Measurements from ENCODE around the gene CFAP91. TPM values are rescaled to one million over a fixed set of nuclear protein-coding genes. Genes with fewer than 3 reads are reported as not detected.

The CFAP91 gene
- total RNA-seq, 2 donors from 2014 or later: not detected

DNA sequence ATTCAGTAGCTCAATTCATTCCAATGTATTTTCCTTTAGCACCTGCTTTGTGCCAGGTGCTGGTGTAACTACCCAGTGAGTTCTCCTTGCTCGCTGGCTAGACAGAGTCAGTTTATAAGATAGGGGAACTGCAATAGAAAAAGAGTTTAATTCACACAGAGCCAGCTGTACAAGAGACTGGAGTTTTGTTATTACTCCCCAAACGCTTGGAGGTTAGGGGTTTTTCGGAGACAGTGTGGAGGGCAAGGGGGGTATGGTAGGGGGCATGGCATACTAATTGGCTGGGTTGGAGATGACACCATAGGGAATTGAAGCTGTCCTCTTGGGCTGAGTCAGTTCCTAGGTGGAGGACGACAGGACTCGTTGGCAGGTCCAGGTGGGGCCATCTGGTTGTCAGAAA lies 5.4 kb upstream of the CFAP91 start:
- H3K27me3 Mint-ChIP-seq: peaks cover 0 to 9% of the 10 kb centered on the region in 2 donors
- DNase-seq (ENCODE audit: low spot score) (no peak), ATAC-seq (no peak)
- H3K27ac Mint-ChIP-seq: no peak overlapping the region
- peaks cover 4% of the 10 kb centered on the region for H3K9me3 Mint-ChIP-seq
- peaks cover 8% of the 10 kb centered on the region for H3K36me3 Mint-ChIP-seq
- no peak overlapping the region for H3K4me3 Mint-ChIP-seq
- peaks cover 23 to 37% of the 10 kb centered on the region in 2 donors for H3K4me1 Mint-ChIP-seq (ENCODE audit: low read depth in 2 of 2)

DNA sequence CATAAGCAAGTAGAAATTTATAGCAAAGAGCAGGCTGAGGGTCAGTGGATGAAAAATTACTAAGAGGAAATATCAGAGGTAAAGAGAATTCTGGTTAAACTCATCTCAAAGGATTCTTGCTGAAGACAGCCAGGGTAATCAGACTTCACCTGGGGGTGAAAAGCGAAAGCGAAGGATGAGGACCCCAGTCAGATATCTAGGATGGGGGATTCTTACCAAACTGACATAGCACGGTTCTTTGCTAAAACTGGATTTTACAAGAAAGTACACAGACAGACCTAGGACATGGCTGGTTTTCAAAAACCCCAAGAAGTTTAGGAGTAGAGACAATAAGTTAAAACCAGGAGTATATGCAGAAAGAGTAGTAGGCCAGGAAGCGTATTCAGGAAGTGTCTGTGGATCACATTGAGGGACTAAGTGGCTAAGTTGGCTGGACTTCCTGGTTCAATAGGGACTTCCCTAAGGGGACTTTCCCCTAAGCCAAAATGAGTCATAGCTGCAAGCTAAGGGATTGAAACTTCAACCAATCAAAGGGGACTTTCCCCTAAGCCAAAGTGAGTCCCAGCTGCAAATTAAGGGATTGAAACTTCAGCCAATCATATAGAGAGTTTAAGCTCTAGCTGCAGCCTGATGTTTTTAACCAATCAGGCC lies 2.4 kb upstream of the CFAP91 start:
- H3K27ac Mint-ChIP-seq: peak overlapping the region; percentile 83 to 94

GRCh38 chr3:119700920-119701734 lies 1.7 kb upstream of the CFAP91 start:
- no peak for DNase-seq (ENCODE audit: low spot score)
- H3K4me3 Mint-ChIP-seq: peak overlapping the region; percentile 64
- H3K27me3 Mint-ChIP-seq: peaks cover 0 to 6% of the 10 kb centered on the region in 2 donors

More for the DNA sequence above, 2.4 kb upstream of the CFAP91 start:
- ATAC-seq: peak; percentile 48 to 65
- Mint-ChIP-seq H3K36me3 (peaks cover 12% of the 10 kb centered on the region), H3K4me3 (peak overlapping the region; percentile 64), H3K9me3 (peaks cover 4% of the 10 kb centered on the region), H3K4me1 (ENCODE audit: low read depth in 2 of 2) (peaks cover 32 to 52% of the 10 kb centered on the region in 2 donors), H3K27me3 (peaks cover 0 to 6% of the 10 kb centered on the region in 2 donors)
- peak; percentile 86 for DNase-seq (ENCODE audit: low spot score)

GRCh38 chr3:119703820-119704531 lies 1.2 kb downstream of the CFAP91 start:
- Mint-ChIP-seq H3K9me3 (peaks cover 4% of the 10 kb centered on the region), H3K27me3 (peaks cover 0 to 6% of the 10 kb centered on the region in 2 donors), H3K36me3 (peaks cover 12% of the 10 kb centered on the region), H3K27ac (peak overlapping the region; percentile 27 to 83), H3K4me3 (peak overlapping the region; percentile 64), H3K4me1 (ENCODE audit: low read depth in 2 of 2) (peaks cover 32 to 46% of the 10 kb centered on the region in 2 donors)
- no peak for ATAC-seq
- DNase-seq (ENCODE audit: low spot score): no peak

More at GRCh38 chr3:119700920-119701734, 1.7 kb upstream of the CFAP91 start:
- Mint-ChIP-seq H3K4me1 (ENCODE audit: low read depth in 2 of 2) (peaks cover 32 to 52% of the 10 kb centered on the region in 2 donors), H3K27ac (peak overlapping the region; percentile 83 to 94), H3K36me3 (peaks cover 12% of the 10 kb centered on the region), H3K9me3 (peaks cover 4% of the 10 kb centered on the region)
- ATAC-seq: no peak

DNA sequence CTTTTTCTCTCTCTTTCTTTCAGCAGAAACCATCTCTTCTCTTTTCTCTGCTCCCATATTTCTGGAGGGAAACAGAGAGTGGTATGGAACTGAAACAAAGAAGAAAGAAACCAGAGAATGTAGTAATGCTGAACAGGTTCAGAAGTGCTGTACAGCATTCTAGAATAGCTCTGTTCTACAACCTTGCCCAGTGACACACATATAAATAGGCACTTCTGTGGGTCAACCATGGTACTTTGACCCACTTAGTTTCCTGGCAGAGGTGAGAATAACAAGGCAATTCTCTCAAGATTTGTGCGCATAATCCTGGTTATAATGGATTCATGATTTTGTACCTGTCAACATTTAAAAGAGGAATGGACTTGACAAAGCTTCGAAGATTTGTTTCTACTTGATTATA lies 12.3 kb downstream of the CFAP91 start:
- H3K4me3 Mint-ChIP-seq: no peak overlapping the region

DNA sequence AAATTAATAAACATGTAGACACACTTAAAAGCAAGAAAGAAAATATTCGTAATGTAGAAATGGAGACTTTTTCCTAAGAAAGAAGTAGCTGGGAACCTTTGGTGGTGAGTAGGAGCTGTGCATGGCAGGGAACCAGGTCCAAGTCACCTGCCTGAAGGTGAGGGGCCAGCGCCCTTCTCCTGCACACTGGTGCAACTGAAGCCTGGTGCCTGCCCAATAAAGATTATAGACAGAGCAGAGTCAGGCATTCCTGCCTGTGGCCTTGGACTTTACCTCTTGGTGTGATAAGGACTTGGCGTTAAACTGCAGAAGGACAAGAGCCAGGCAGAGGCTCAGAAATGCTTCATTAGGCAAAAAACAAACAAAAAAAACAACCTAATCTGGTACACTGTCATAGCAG lies 14.2 kb downstream of the CFAP91 start:
- Mint-ChIP-seq H3K9me3 (no peaks in the 10 kb centered on the region), H3K4me1 (ENCODE audit: low read depth in 2 of 2) (peaks cover 0 to 4% of the 10 kb centered on the region in 2 donors), H3K27me3 (peaks cover 5 to 9% of the 10 kb centered on the region in 2 donors), H3K36me3 (no peaks in the 10 kb centered on the region), H3K4me3 (no peak overlapping the region), H3K27ac (no peak overlapping the region)
- ATAC-seq (no peak), DNase-seq (ENCODE audit: low spot score) (no peak)

More for the DNA sequence above, 12.3 kb downstream of the CFAP91 start:
- Mint-ChIP-seq H3K36me3 (no peaks in the 10 kb centered on the region), H3K4me1 (ENCODE audit: low read depth in 2 of 2) (peaks cover 0 to 4% of the 10 kb centered on the region in 2 donors), H3K27me3 (peaks cover 5 to 7% of the 10 kb centered on the region in 2 donors), H3K9me3 (no peaks in the 10 kb centered on the region), H3K27ac (no peak overlapping the region)
- ATAC-seq (no peak), DNase-seq (ENCODE audit: low spot score) (no peak)

GRCh38 chr3:119717520-119717919 lies 14.7 kb downstream of the CFAP91 start:
- DNase-seq (ENCODE audit: low spot score) (no peak), ATAC-seq (no peak)
- Mint-ChIP-seq H3K4me1 (ENCODE audit: low read depth in 2 of 2) (peaks cover 0 to 4% of the 10 kb centered on the region in 2 donors), H3K27ac (no peak overlapping the region), H3K9me3 (no peaks in the 10 kb centered on the region), H3K36me3 (no peaks in the 10 kb centered on the region), H3K27me3 (peaks cover 5 to 9% of the 10 kb centered on the region in 2 donors), H3K4me3 (no peak overlapping the region)

GRCh38 chr3:119723022-119723421 lies 20.2 kb downstream of the CFAP91 start:
- Mint-ChIP-seq H3K27me3 (peaks cover 5 to 6% of the 10 kb centered on the region in 2 donors), H3K27ac (no peak overlapping the region), H3K4me3 (no peak overlapping the region), H3K4me1 (ENCODE audit: low read depth in 2 of 2) (no peaks in the 10 kb centered on the region), H3K36me3 (no peaks in the 10 kb centered on the region), H3K9me3 (no peaks in the 10 kb centered on the region)
- ATAC-seq (no peak), DNase-seq (ENCODE audit: low spot score) (no peak)

GRCh38 chr3:119726909-119727308 lies 24.1 kb downstream of the CFAP91 start:
- no peak for DNase-seq (ENCODE audit: low spot score)
- H3K36me3 Mint-ChIP-seq: no peaks in the 10 kb centered on the region
- no peaks in the 10 kb centered on the region for H3K4me1 Mint-ChIP-seq (ENCODE audit: low read depth in 2 of 2)
- no peaks in the 10 kb centered on the region for H3K9me3 Mint-ChIP-seq
- ATAC-seq: no peak
- H3K27me3 Mint-ChIP-seq: peaks cover 3 to 5% of the 10 kb centered on the region in 2 donors
- no peak overlapping the region for H3K27ac Mint-ChIP-seq
- no peak overlapping the region for H3K4me3 Mint-ChIP-seq

GRCh38 chr3:119729996-119730395 lies 27.2 kb downstream of the CFAP91 start:
- ATAC-seq (no peak), DNase-seq (ENCODE audit: low spot score) (no peak)
- Mint-ChIP-seq H3K9me3 (no peaks in the 10 kb centered on the region), H3K4me1 (ENCODE audit: low read depth in 2 of 2) (no peaks in the 10 kb centered on the region), H3K4me3 (no peak overlapping the region), H3K27me3 (peaks cover 5 to 7% of the 10 kb centered on the region in 2 donors), H3K36me3 (no peaks in the 10 kb centered on the region), H3K27ac (no peak overlapping the region)

DNA sequence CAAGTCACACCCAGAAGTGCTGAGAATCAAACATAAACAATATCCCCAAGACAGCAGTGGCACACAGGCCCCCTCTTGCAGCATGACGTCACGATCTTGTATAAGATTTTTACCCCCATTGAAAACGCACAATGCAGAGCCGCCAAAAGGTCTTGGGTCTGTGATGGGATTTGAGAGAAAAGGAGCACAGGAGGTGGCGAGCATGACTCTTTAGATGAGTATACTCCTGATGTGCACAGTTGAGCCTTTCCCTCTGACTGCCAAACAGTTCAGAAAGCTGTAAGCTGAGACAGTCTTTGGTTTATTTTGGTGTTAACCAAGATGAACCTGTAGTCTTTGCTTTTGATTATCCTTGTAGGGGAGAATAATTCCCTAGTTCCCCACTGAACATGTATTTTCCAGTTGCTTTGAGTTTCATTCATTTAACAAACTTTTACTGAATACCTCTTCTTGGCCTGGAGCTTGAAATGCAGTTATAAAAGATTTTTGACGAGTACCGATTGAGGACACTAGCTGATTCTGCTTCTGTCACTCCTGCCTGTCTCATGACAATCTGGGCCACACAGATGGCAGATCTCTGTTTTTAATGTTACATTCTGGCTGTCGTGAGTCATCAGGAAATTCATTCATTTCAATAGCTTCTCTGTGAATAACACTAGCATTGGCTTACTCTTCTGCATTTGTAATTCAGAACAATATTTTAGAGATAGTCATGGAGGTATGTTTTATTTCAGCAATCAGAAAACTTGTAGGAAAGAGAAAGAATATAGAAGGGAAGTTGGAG lies 28.9 kb downstream of the CFAP91 start:
- H3K4me3 Mint-ChIP-seq: no peak overlapping the region
- H3K36me3 Mint-ChIP-seq: no peaks in the 10 kb centered on the region
- H3K9me3 Mint-ChIP-seq: no peaks in the 10 kb centered on the region
- no peaks in the 10 kb centered on the region for H3K4me1 Mint-ChIP-seq (ENCODE audit: low read depth in 2 of 2)
- peaks cover 7 to 8% of the 10 kb centered on the region in 2 donors for H3K27me3 Mint-ChIP-seq
- DNase-seq (ENCODE audit: low spot score): no peak
- no peak overlapping the region for H3K27ac Mint-ChIP-seq
- no peak for ATAC-seq

GRCh38 chr3:119733812-119734211 lies 31.0 kb downstream of the CFAP91 start:
- DNase-seq (ENCODE audit: low spot score): no peak
- H3K4me3 Mint-ChIP-seq: no peak overlapping the region
- H3K36me3 Mint-ChIP-seq: no peaks in the 10 kb centered on the region
- no peak for ATAC-seq
- H3K9me3 Mint-ChIP-seq: no peaks in the 10 kb centered on the region
- no peak overlapping the region for H3K27ac Mint-ChIP-seq
- peaks cover 7 to 8% of the 10 kb centered on the region in 2 donors for H3K27me3 Mint-ChIP-seq
- no peaks in the 10 kb centered on the region for H3K4me1 Mint-ChIP-seq (ENCODE audit: low read depth in 2 of 2)

- H3K4me1 Mint-ChIP-seq (ENCODE audit: low read depth in 2 of 2): no peaks in the 10 kb centered on the region
- no peaks in the 10 kb centered on the region for H3K36me3 Mint-ChIP-seq
- no peaks in the 10 kb centered on the region for H3K9me3 Mint-ChIP-seq
- no peak for DNase-seq (ENCODE audit: low spot score)
- H3K27me3 Mint-ChIP-seq: peaks cover 22% of the 10 kb centered on the region in 2 donors
- H3K27ac Mint-ChIP-seq: no peak overlapping the region
- H3K4me3 Mint-ChIP-seq: no peak overlapping the region
- ATAC-seq: no peak
Observed at GRCh38 chr3:119738741-119739140, 35.9 kb downstream of the CFAP91 start.

Data from natural killer cell treated with Interleukin-12 subunit alpha and Interleukin-12 subunit beta and Interleukin-15 and Interleukin-18, amount 100 ng/mL, for 72 hours (primary cell).